WTC11 (cell line): Measurements from ENCODE around the gene EXD3. TPM values are rescaled to one million over a fixed set of nuclear protein-coding genes. Genes with fewer than 3 reads are reported as not detected.

ENCODE experiments used
- ATAC-seq: fragments of 200-7000 bp; cut with Tn5 transposase; 2 replicates; pipeline ENCODE4 v1.10.0; 2021; ENCODE audit warnings: mild to moderate bottlenecking, moderate library complexity
- CTCF ChIA-PET: fragments of 300-600 bp; sonication (Branson Sonifier 250); formaldehyde crosslinking; loops from one replicate; lab custom pipeline; 2021; ENCODE audit warnings: antibody characterized with exemption; lab: Charles Lee
- POLR2A ChIA-PET: fragments of 350-600 bp; sonication (Branson Sonifier 250); formaldehyde crosslinking; loops from one replicate; lab custom pipeline; 2021; ENCODE audit warnings: antibody characterized with exemption; lab: Charles Lee
- DNase-seq: peaks from one replicate; pipeline ENCODE4 v3.0.0; 2021; ENCODE audit warnings: low spot score
- H3K27ac Mint-ChIP-seq: 2 replicates; pipeline ENCODE4 v1.8.0; 2021; ENCODE audit warnings: mixed read lengths
- H3K27me3 Mint-ChIP-seq: 2 replicates; pipeline ENCODE4 v1.8.0; 2021; ENCODE audit warnings: low read depth, mild to moderate bottlenecking, moderate library complexity, mixed read lengths
- H3K36me3 Mint-ChIP-seq: 2 replicates; pipeline ENCODE4 v1.8.0; 2021; ENCODE audit warnings: mixed read lengths
- H3K4me1 Mint-ChIP-seq: 2 replicates; pipeline ENCODE4 v1.8.0; 2022; ENCODE audit warnings: mixed read lengths
- H3K4me3 Mint-ChIP-seq: 2 replicates; pipeline ENCODE4 v1.8.0; 2021; ENCODE audit warnings: mild to moderate bottlenecking, moderate library complexity, mixed read lengths
- H3K9me3 Mint-ChIP-seq: 2 replicates; pipeline ENCODE4 v1.8.0; 2021; ENCODE audit warnings: mixed read lengths
- ARID4B ChIP-seq: sonication (generic); formaldehyde crosslinking; IDR thresholded peaks from 2 replicates; pipeline ENCODE4 v1.8.0; 2023; ENCODE audit warnings: missing genetic modification reagents, mild to moderate bottlenecking, borderline replicate concordance
- ESRRA ChIP-seq: sonication (generic); formaldehyde crosslinking; IDR thresholded peaks from 2 replicates; pipeline ENCODE4 v1.8.1; 2022; ENCODE audit warnings: mild to moderate bottlenecking, missing genetic modification reagents, borderline replicate concordance
- FOXK1 ChIP-seq: sonication (generic); formaldehyde crosslinking; IDR thresholded peaks from 2 replicates; pipeline ENCODE4 v1.8.0; 2022; ENCODE audit warnings: mild to moderate bottlenecking, moderate library complexity, missing genetic modification reagents
- HMGXB4 ChIP-seq: sonication (generic); formaldehyde crosslinking; IDR thresholded peaks from 2 replicates; pipeline ENCODE4 v1.8.1; 2023; ENCODE audit warnings: mild to moderate bottlenecking, moderate library complexity, missing genetic modification reagents
- JAZF1 ChIP-seq: fragments of 250-450 bp; sonication (Bioruptor Pico); IDR thresholded peaks from 2 replicates; pipeline ENCODE4 v1.9.0; 2021; ENCODE audit warnings: moderate library complexity, mild to moderate bottlenecking, inconsistent platforms
- MXD4 ChIP-seq: fragments of 250-450 bp; sonication (Bioruptor Pico); IDR thresholded peaks from 2 replicates; pipeline ENCODE4 v1.8.0; 2021; ENCODE audit warnings: mild to moderate bottlenecking, moderate library complexity, borderline replicate concordance
- NFYB ChIP-seq: sonication (generic); formaldehyde crosslinking; conservative IDR thresholded peaks from 2 replicates; pipeline ENCODE4 v1.8.0; 2022; ENCODE audit warnings: low read depth, missing genetic modification reagents
- NR3C1 ChIP-seq: sonication (generic); formaldehyde crosslinking; conservative IDR thresholded peaks from 2 replicates; pipeline ENCODE4 v1.8.1; 2023; ENCODE audit warnings: low read depth, mild to moderate bottlenecking, missing genetic modification reagents
- PRDM15 ChIP-seq: sonication (generic); formaldehyde crosslinking; IDR thresholded peaks from 2 replicates; pipeline ENCODE4 v1.8.0; 2022; ENCODE audit warnings: missing genetic modification reagents
- SMAD4 ChIP-seq: sonication (generic); formaldehyde crosslinking; IDR thresholded peaks from 2 replicates; pipeline ENCODE4 v1.8.0; 2022; ENCODE audit warnings: mild to moderate bottlenecking, missing genetic modification reagents
- TEAD1 ChIP-seq: sonication (generic); formaldehyde crosslinking; IDR thresholded peaks from 2 replicates; pipeline ENCODE4 v1.8.0; 2022; ENCODE audit warnings: mild to moderate bottlenecking, missing genetic modification reagents
- ZNF317 ChIP-seq: sonication (generic); formaldehyde crosslinking; IDR thresholded peaks from 2 replicates; pipeline ENCODE4 v1.8.1; 2023; ENCODE audit warnings: low read depth, mild to moderate bottlenecking, moderate library complexity, missing genetic modification reagents, borderline replicate concordance
- ZNF396 ChIP-seq: fragments of 250-450 bp; sonication (Bioruptor Pico); IDR thresholded peaks from 2 replicates; pipeline ENCODE4 v1.8.0; 2021; ENCODE audit warnings: mild to moderate bottlenecking, moderate library complexity, borderline replicate concordance
- ZNF512 ChIP-seq: sonication (generic); formaldehyde crosslinking; IDR thresholded peaks from 2 replicates; pipeline ENCODE4 v1.8.1; 2022; ENCODE audit warnings: missing genetic modification reagents, borderline replicate concordance
- ZNF671 ChIP-seq: fragments of 250-450 bp; sonication (Bioruptor Pico); IDR thresholded peaks from 2 replicates; pipeline ENCODE4 v1.8.0; 2021; ENCODE audit warnings: mild to moderate bottlenecking
- ZSCAN18 ChIP-seq: fragments of 250-450 bp; sonication (Bioruptor Pico); IDR thresholded peaks from 2 replicates; pipeline ENCODE4 v2.1.2; 2022; ENCODE audit warnings: mild to moderate bottlenecking, moderate library complexity
- total RNA-seq: library from RNA; stranded (reverse); gene quantifications from 3 replicates; pipeline ENCODE4 v1.2.3, GENCODE V29; 2021

Gene EXD3
- total RNA-seq, 1 experiment from 2014 or later: 21.2 TPM

GRCh38 chr9:137416006-137416562 is 6.9 kb downstream of the EXD3 start:
- H3K36me3 Mint-ChIP-seq: no peaks in the 10 kb centered on the region
- no peak overlapping the region for H3K4me3 Mint-ChIP-seq
- DNase-seq (no peak), ATAC-seq (no peak)
- no peaks in the 10 kb centered on the region for H3K9me3 Mint-ChIP-seq
- H3K27ac Mint-ChIP-seq: no peak overlapping the region
- H3K4me1 Mint-ChIP-seq: no peaks in the 10 kb centered on the region
- ChIA-PET POLR2A (no interaction called here), CTCF (interaction anchor here (1.0 kb wide), 1 partner anchor 93 kb away, joined by 3 read pairs; no protein-coding TSS in a partner anchor)
- no peaks in the 10 kb centered on the region for H3K27me3 Mint-ChIP-seq
- TF ChIP-seq ZNF317 (no peak), JAZF1 (CRISPR knock-in tag) (no peak), NR3C1 (no peak), TEAD1 (CRISPR knock-in tag) (no peak), SMAD4 (no peak), ZNF396 (CRISPR knock-in tag) (no peak), ZNF671 (CRISPR knock-in tag) (no peak), FOXK1 (CRISPR knock-in tag) (no peak)

- ChIA-PET POLR2A (no interaction called here), CTCF (interaction anchor here (1.0 kb wide), 1 partner anchor 94 kb away, joined by 3 read pairs; no protein-coding TSS in a partner anchor)
- DNase-seq: no peak
- TF ChIP-seq ZSCAN18: no peak
- TF ChIP-seq MXD4: no peak
- TF ChIP-seq ESRRA (CRISPR knock-in tag): no peak
- TF ChIP-seq NFYB (CRISPR knock-in tag): no peak
- no peak for TF ChIP-seq ZNF512 (CRISPR knock-in tag)
- TF ChIP-seq ARID4B (CRISPR knock-in tag): no peak
- no peak for TF ChIP-seq PRDM15
- TF ChIP-seq HMGXB4: no peak
- no peak overlapping the region for H3K4me3 Mint-ChIP-seq
- ATAC-seq: no peak
- H3K27ac Mint-ChIP-seq: no peak overlapping the region
- H3K36me3 Mint-ChIP-seq: no peaks in the 10 kb centered on the region
- H3K9me3 Mint-ChIP-seq: no peaks in the 10 kb centered on the region
- H3K4me1 Mint-ChIP-seq: no peaks in the 10 kb centered on the region
- H3K27me3 Mint-ChIP-seq: no peaks in the 10 kb centered on the region
Measured at GRCh38 chr9:137415451-137415850, 7.5 kb downstream of the EXD3 start.
